HG03575 (cell line): ENCODE data around the gene STAT4.

ENCODE experiments used
- ATAC-seq: cut with Tn5 transposase; IDR thresholded peaks from one replicate; pipeline ENCODE4 v1.9.1; 2021; ENCODE audit not compliant: unreplicated experiment, insufficient number of reproducible peaks, low FRiP score; ENCODE audit errors: extremely low read depth

STAT4 gene

GRCh38 chr2:191029280-191029950, 121.4 kb downstream of the STAT4 start:
- no peak for ATAC-seq

DNA sequence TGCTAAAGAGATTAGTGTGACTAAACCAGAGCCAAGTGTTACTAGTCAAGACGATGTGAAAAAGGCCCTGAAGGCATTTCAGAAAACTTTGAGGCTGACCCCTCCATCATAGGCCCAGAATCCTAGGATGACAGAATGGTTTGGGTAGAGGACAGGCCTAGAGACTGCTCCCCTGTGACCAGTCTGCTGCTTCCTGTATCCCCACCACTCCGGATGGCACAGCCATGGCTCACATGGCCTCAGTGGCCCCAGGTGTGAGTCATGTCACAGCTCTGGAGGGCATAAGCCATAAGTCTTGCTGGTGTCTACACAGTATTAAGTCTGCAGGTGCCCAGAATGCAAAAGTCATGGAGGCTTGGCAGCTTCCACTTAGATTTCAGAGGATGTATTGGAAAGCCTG, 124.4 kb downstream of the STAT4 start:
- ATAC-seq: no peak

DNA sequence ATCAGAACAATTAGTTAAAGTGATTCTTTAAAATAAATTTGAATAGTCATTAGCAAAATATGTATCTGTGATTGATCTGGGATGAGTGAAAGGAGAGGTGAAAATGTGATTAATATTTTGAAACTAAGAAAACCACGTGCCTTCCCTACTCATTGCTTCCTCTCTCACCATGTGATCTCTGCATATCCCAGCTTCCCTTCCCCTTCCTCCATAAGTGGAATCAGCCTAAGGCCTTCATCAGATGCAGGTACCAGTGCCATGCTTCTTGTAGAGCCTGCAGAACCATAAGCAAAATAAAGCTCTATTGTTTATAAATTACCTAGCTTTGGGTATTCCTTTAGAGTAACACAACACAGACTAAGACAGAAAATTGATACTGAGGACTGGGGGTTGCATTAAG, 125.7 kb downstream of the STAT4 start:
- ATAC-seq: no peak

GRCh38 chr2:191023235-191023679, 127.5 kb downstream of the STAT4 start:
- ATAC-seq: no peak

GRCh38 chr2:191020742-191021381, 129.9 kb downstream of the STAT4 start:
- ATAC-seq: peak; percentile 10

DNA sequence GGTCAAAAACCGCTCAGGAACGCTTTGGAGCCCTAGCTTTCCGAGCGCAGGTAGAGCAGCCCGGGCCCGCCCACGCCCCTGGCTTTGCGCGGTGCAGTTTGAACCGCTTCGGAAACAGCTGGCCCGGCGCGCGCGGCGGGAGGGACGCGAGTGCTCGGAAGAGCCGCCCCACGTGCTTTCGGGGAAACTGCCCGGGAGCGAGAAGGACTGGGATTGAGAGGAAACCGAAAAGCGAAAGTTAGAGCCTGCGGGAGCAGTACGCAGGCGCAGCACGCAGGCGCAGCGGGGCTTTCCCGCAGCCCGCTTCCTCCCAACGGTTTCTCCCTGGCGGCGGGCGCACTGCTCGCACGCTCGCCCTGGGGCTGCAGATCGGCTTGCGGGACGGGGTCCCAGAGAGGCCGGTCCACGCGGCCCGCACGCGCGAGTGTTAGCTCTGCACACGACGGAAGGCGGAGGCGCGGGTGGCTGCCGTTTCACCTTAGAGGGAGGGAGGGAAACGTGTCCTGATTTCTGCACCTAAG, 130.5 kb downstream of the STAT4 start:
- ATAC-seq: peak; percentile 53

DNA sequence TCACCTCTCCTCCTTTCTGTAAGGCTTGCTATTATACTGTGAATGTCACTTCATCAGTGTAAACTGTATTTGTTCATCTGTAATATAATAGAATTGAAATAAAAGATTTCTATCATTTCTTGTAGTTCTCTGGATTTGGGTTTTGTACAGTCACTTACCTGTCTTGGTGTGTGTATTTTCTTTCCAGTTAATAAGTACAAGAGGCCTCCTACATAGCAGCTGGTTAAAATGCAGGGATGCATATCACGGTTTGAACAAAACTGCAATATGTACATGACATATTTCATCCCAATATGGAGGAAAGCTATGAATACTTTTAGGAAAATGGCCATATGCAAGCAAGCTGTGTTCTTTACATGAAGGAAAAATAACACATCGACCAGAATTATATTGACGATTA, 131.4 kb downstream of the STAT4 start:
- ATAC-seq: no peak

DNA sequence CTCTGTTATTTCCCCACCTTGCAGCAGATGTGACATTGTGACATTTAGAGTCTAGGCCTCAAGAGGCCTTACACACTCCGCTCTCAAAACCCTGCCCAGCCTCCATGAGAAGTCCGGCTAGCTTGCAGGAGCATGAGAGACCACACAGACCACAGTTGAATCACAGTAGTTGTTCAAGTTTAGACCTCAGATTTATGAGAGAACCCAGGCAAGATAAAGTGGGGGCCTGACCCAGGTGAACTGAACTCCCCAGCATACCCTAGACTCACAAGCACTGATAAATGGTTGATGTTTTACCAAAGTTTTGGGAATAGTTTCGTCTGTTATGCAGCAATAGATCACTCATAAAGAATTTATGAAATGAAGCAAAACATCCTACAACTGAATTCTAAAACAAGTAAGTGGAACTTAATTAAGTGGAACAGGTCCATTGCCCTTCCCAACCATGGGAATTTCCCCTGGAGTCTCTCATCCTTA, 132.1 kb downstream of the STAT4 start:
- no peak for ATAC-seq

DNA sequence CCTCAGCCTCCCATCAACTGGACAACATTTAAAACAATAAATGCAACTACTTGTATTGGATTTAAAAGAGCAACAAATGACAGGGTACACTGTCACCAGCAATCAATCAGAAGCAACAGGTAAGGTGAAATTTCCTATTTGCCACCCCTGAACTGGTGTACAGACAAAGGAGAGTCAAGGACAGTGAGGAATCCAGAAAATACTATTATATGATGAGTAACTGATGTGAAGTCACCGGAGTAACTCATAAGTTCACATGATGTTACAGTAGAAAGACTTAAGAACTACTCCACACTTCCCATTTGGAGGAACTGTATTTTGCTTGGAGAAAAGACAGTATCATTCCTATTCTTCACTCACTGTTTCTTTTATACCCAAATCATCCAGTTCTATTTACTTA, 132.7 kb downstream of the STAT4 start:
- no peak for ATAC-seq

GRCh38 chr2:191015831-191016230, 135.0 kb downstream of the STAT4 start:
- no peak for ATAC-seq

DNA sequence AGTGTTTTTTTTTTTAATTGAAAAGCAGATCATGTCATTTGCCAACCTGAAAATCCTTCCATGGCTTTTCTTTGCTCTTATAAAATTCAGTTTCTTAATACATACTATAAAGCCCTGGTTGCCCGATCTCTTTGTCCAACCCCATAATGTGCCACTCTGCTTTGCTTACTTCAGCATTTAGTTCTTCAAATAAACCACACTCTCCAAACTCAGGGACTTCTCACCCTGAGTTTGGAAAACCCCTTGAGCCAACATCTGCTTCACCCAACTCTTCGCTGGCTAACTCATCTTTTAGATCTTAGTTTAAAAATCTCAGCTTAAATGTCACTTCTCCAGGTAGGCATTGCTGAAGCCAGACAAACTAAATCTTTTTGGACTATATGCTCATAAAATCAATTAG, 135.6 kb downstream of the STAT4 start:
- ATAC-seq: no peak

- no peak for ATAC-seq
Observed at GRCh38 chr2:191014653-191015020, 136.2 kb downstream of the STAT4 start.

DNA sequence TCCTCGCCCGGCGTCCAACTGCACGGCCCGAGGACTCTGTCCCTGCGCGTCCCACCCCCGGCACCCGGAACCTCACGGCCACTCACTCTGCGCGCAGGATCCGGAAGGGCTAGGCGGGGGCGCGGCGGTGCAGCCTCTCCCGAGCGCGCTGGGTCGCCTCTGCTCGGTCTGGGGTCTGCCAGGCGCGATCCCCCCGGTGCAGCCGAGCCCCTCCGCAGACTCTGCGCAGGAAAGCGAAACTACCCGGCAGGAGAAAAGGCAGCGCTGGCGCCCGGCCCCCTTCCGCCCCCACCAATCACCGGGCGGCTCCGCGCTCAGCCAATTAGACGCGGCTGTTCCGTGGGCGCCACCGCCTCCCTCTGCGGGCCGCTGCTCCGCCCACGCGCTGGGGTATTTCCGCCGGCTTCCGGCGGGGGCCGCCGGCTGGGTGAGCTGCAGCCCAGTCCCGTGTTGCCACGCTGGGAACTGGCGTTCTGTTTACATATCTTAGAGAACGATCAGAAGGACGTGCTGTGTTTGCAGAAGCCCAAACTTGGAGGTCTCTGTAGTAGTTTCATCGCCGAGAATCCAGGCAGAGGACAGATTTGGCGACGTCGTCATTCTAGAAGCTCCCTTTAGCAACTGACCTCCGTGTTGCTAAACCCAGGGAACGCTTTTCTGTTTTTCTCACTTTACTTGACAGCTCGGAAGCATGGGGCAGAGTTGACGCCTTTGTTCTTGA, 136.7 kb downstream of the STAT4 start, which contains the start of gene STAT1:
STAT1 (minus strand) TSS at position 240 of the 721 bp plus-strand sequence. CDS start 4,168 bp downstream, outside the sequence.
- peak; percentile 40 for ATAC-seq

DNA sequence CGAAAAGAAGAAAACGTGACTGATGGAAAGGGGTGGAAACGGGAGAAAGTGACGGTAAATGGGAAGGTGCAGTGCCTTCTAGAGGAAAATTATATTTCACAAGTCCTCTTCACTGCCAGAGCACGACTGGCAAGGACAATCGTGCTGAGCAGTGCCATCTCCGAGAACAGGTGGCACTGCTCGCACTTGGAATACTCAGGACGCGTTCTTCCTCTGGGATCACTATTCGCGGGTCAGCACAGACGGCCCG, 137.2 kb downstream of the STAT4 start:
- no peak for ATAC-seq

- ATAC-seq: no peak
Observed at GRCh38 chr2:191012845-191013681, 137.7 kb downstream of the STAT4 start.

DNA sequence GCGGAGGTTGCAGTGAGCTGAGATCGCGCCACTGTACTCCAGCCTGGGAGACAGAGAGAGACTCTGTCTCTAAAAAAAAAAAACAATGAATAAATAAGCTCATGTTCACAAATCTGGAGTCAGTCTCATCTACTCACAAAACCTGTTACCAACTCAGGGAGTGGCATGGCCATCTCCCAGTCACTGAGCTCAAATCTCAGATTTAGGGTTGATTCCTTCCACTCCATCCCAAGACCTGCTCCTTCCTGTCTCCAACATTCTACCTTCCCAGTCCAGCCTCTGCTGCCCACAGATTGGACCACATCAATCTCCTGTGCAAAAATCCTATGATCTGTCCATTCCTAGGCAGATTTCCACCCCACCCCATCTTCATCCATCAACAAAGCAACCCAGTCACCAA, 138.4 kb downstream of the STAT4 start:
- no peak for ATAC-seq

DNA sequence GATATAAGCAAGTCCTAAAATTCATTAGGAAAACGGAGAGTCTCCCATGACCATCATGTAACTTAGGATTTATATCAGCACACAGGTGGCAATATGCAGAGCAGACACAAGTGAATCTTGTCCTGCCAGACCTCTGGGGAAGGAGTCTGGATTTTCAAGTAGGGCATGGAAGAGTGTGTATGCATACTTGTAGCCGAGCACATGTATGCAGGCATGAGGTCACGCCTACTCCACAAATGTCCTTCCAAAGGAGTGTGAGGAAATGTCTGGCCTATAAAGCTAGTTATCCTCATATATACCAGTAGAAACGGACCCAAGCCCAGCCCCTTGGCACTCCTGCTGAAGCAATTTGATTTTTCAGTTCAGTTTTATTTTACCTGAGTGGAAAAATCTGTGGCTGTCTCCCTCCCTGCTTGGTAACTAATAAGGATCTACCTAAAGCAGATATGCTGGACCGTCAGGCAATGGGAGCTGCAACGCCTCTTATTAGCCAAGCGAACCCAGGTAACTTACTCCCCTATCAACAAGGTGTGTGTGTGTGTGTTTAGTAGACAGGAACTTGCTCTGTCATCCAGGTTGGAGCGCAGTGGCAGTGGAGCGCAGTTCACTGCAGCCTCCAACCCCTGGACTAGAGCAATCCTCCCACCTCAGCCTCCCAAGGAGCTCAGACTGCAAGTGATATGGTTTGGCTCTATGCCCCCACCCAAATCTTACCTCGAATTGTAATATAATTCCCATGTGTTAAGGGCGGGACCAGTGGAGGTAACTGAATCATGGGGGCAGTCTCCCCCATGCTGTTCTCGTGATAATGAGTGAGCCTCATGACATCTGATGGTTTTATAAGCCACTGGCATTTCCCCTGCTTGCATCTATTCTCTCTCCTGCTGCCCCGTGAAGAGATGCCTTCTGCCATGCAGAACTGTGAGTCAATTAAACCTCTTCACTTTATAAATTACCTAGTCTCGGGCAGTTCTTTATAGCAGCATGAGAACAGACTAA, 139.6 kb downstream of the STAT4 start:
- ATAC-seq: no peak
